ENCODE measurements around the gene NANOGP8. TPM values are rescaled to one million over a fixed set of nuclear protein-coding genes. Genes with fewer than 3 reads are reported as not detected.

The NANOGP8 gene
- total RNA-seq, 2 experiments from 2014 or later = not detected

DNA sequence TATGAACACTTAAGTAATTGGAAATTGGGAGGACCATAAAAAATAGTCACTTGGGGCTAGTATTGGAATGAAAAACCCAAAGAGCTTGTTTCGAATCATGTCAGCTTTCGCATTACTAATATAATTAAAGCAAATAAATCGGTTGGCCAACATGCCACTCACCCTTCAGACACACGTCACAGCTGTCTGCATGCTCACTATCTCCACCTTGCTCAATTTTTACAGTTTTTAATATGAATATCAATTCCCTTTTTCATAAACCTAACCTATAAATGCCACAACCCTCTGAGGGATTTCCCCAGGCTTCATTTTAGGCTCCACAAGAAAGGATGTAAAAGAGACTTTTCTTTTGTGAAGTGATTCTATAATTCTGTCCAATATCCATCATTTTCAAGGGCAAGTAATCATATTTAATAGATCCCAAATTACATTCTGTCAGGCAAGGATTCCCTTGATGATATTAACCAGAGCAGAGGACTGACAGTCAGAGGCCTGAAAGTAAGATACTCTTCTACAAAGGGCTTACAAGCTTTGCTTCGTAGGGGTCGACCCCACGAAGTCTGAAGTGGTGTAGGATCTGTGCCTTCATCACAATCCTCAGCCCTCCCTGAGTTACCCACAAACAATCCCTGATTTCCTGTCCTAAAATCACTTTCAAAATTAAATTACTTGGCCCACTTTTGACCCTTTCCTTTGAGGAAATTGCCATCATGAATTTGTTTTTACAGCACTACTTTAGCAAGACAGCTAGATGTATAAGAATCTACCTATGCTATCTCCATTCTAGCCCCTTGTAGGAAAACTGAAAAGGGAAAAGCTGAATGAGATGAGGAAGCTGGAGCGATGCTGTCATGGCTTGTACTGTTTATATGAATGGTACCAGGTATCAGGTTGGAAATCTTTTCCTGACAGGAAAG, 44.5 kb downstream of the NANOGP8 start:
- H3K4me3 ChIP-seq (ENCODE audit: low read depth, low read length, poor library complexity, severe bottlenecking) = no peak overlapping the region
- no peaks in the 10 kb centered on the region for H3K9me3 ChIP-seq (ENCODE audit: low read length)
- H3K4me1 ChIP-seq (ENCODE audit: insufficient read depth, low read length, poor library complexity, severe bottlenecking) = no peaks in the 10 kb centered on the region
- POLR2A ChIA-PET = no interaction called here
- no peaks in the 10 kb centered on the region; the same call in 1 of the 2 replicates for H3K9me2 ChIP-seq (ENCODE audit: insufficient read depth, low read length)
- intact Hi-C loops (cut with micrococcal nuclease; ENCODE audit: unreplicated experiment) = no loop called here
- H4K20me1 ChIP-seq (ENCODE audit: insufficient read depth, low read length) = no peaks in the 10 kb centered on the region
- H3K4me2 ChIP-seq (ENCODE audit: low read length) = no peak overlapping the region
- H2AFZ ChIP-seq (ENCODE audit: low read length) = no peak overlapping the region
- H3K27ac ChIP-seq (ENCODE audit: low read depth, low read length, poor library complexity, severe bottlenecking) = no peak overlapping the region
- DNase-seq (ENCODE audit: low spot score) = no peak
- BruUV-seq (replicated peaks) = no TSS peak
- no peaks in the 10 kb centered on the region for H3K36me3 ChIP-seq (ENCODE audit: insufficient read depth, low read length)
- H3K79me2 ChIP-seq (ENCODE audit: insufficient read depth, low read depth, low read length) = no peaks in the 10 kb centered on the region
- TF ChIP-seq, protein P1, sequence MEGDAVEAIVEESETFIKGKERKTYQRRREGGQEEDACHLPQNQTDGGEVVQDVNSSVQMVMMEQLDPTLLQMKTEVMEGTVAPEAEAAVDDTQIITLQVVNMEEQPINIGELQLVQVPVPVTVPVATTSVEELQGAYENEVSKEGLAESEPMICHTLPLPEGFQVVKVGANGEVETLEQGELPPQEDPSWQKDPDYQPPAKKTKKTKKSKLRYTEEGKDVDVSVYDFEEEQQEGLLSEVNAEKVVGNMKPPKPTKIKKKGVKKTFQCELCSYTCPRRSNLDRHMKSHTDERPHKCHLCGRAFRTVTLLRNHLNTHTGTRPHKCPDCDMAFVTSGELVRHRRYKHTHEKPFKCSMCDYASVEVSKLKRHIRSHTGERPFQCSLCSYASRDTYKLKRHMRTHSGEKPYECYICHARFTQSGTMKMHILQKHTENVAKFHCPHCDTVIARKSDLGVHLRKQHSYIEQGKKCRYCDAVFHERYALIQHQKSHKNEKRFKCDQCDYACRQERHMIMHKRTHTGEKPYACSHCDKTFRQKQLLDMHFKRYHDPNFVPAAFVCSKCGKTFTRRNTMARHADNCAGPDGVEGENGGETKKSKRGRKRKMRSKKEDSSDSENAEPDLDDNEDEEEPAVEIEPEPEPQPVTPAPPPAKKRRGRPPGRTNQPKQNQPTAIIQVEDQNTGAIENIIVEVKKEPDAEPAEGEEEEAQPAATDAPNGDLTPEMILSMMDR (conservative IDR thresholded peaks at IDR 0.05; ENCODE audit: low read length) = no peak
- TF ChIP-seq EZH2phosphoT487 (IDR thresholded peaks at IDR 0.05; ENCODE audit: borderline replicate concordance, low read depth, low read length) = no peak
- CTCF ChIA-PET (ENCODE audit: unreplicated experiment) = no interaction called here

GRCh38 chr15:35038626-35039451, 46.3 kb downstream of the NANOGP8 start:
- no peak overlapping the region for H2AFZ ChIP-seq (ENCODE audit: low read length)
- H3K36me3 ChIP-seq (ENCODE audit: insufficient read depth, low read length) = no peaks in the 10 kb centered on the region
- DNase-seq (ENCODE audit: low spot score) = no peak
- ChIA-PET POLR2A (no interaction called here), CTCF (ENCODE audit: unreplicated experiment) (no interaction called here)
- intact Hi-C loops (cut with micrococcal nuclease; ENCODE audit: unreplicated experiment) = no loop called here
- no peaks in the 10 kb centered on the region for H3K9me3 ChIP-seq (ENCODE audit: low read length)
- no peak overlapping the region for H3K27ac ChIP-seq (ENCODE audit: low read depth, low read length, poor library complexity, severe bottlenecking)
- no peaks in the 10 kb centered on the region for H4K20me1 ChIP-seq (ENCODE audit: insufficient read depth, low read length)
- no peak overlapping the region for H3K4me2 ChIP-seq (ENCODE audit: low read length)
- BruUV-seq (replicated peaks) = no TSS peak
- H3K4me3 ChIP-seq (ENCODE audit: low read depth, low read length, poor library complexity, severe bottlenecking) = no peak overlapping the region
- TF ChIP-seq, protein P1 (conservative IDR thresholded peaks at IDR 0.05; ENCODE audit: low read length) = no peak
- TF ChIP-seq EZH2phosphoT487 (IDR thresholded peaks at IDR 0.05; ENCODE audit: borderline replicate concordance, low read depth, low read length) = no peak
- H3K4me1 ChIP-seq (ENCODE audit: insufficient read depth, low read length, poor library complexity, severe bottlenecking) = no peaks in the 10 kb centered on the region
- H3K79me2 ChIP-seq (ENCODE audit: insufficient read depth, low read depth, low read length) = no peaks in the 10 kb centered on the region
- H3K9me2 ChIP-seq (ENCODE audit: insufficient read depth, low read length) = no peaks in the 10 kb centered on the region; the same call in 1 of the 2 replicates

Other genes starting within 250 kb of the NANOGP8 start
- gene AQR, start 115.6 kb downstream of the NANOGP8 start, total RNA-seq (2014; rRNA removed; shearing (Covaris generic)) = 18.5 and 20.3 TPM in 2 replicates
- gene AQR, start 115.6 kb downstream of the NANOGP8 start, total RNA-seq (2022) = 34.8 and 36.4 TPM in 2 replicates
- 12.8 and 15.5 TPM in 2 replicates for gene ZNF770, start 97.0 kb downstream of the NANOGP8 start, total RNA-seq (2014; rRNA removed; shearing (Covaris generic))
- 29.8 and 30.0 TPM in 2 replicates for gene ZNF770, start 97.0 kb downstream of the NANOGP8 start, total RNA-seq (2022)

Data from OCI-LY7 (cell line).